ENCODE data around the gene ADRA1B. TPM values are rescaled to one million over a fixed set of nuclear protein-coding genes. Genes with fewer than 3 reads are reported as not detected.

The ADRA1B gene
- total RNA-seq, 2 donors from 2014 or later = 0.14 to 0.74 TPM

GRCh38 chr5:159907689-159908590 lies 8.3 kb upstream of the ADRA1B start:
- no peaks in the 10 kb centered on the region for H3K36me3 ChIP-seq
- H3K4me3 ChIP-seq = no peak overlapping the region
- no peak overlapping the region for H3K27ac ChIP-seq
- no peaks in the 10 kb centered on the region for H3K9me3 ChIP-seq
- no peak for DNase-seq (ENCODE audit: low spot score)
- no peaks in the 10 kb centered on the region for H3K27me3 ChIP-seq (replicated peaks; ENCODE audit: insufficient read depth)
- TF ChIP-seq POLR2A (IDR thresholded peaks at IDR 0.05) = no peak
- no peak for TF ChIP-seq CTCF (IDR thresholded peaks at IDR 0.05)
- no peak for TF ChIP-seq POLR2AphosphoS5 (IDR thresholded peaks at IDR 0.05)
- intact Hi-C loops (cut with DNase I) = no loop called here
- WGBS = 50% methylated on average over 7 of the region's 7 CpGs
- H3K4me1 ChIP-seq (replicated peaks) = no peaks in the 10 kb centered on the region

- TF ChIP-seq CTCF (IDR thresholded peaks at IDR 0.05) (no peak), POLR2A (IDR thresholded peaks at IDR 0.05) (no peak), POLR2AphosphoS5 (IDR thresholded peaks at IDR 0.05) (no peak)
- no peak for DNase-seq (ENCODE audit: low spot score)
- 76% methylated on average over 5 of the region's 5 CpGs for WGBS
- no peak overlapping the region for H3K27ac ChIP-seq
- no peak overlapping the region for H3K4me3 ChIP-seq
- no peaks in the 10 kb centered on the region for H3K4me1 ChIP-seq (replicated peaks)
- intact Hi-C loops (cut with DNase I) = no loop called here
- H3K36me3 ChIP-seq = no peaks in the 10 kb centered on the region
- H3K9me3 ChIP-seq = no peaks in the 10 kb centered on the region
- no peaks in the 10 kb centered on the region for H3K27me3 ChIP-seq (replicated peaks; ENCODE audit: insufficient read depth)
Observed at GRCh38 chr5:159908591-159908940, 7.7 kb upstream of the ADRA1B start.

GRCh38 chr5:159909126-159909525 lies 7.2 kb upstream of the ADRA1B start:
- WGBS = 90% methylated on average over 3 of the region's 3 CpGs
- no peaks in the 10 kb centered on the region for H3K27me3 ChIP-seq (replicated peaks; ENCODE audit: insufficient read depth)
- H3K4me3 ChIP-seq = no peak overlapping the region
- no peak for DNase-seq (ENCODE audit: low spot score)
- H3K9me3 ChIP-seq = no peaks in the 10 kb centered on the region
- H3K27ac ChIP-seq = no peak overlapping the region
- intact Hi-C loops (cut with DNase I) = no loop called here
- H3K36me3 ChIP-seq = no peaks in the 10 kb centered on the region
- H3K4me1 ChIP-seq (replicated peaks) = no peaks in the 10 kb centered on the region
- no peak for TF ChIP-seq POLR2A (IDR thresholded peaks at IDR 0.05)
- TF ChIP-seq POLR2AphosphoS5 (IDR thresholded peaks at IDR 0.05) = no peak
- TF ChIP-seq CTCF (IDR thresholded peaks at IDR 0.05) = no peak

- no peaks in the 10 kb centered on the region for H3K36me3 ChIP-seq
- no peak overlapping the region for H3K27ac ChIP-seq
- no peak for DNase-seq (ENCODE audit: low spot score)
- 89% methylated on average over 5 of the region's 5 CpGs for WGBS
- no peaks in the 10 kb centered on the region for H3K4me1 ChIP-seq (replicated peaks)
- intact Hi-C loops (cut with DNase I) = no loop called here
- H3K9me3 ChIP-seq = no peaks in the 10 kb centered on the region
- H3K4me3 ChIP-seq = no peak overlapping the region
- H3K27me3 ChIP-seq (replicated peaks; ENCODE audit: insufficient read depth) = no peaks in the 10 kb centered on the region
- TF ChIP-seq POLR2AphosphoS5 (IDR thresholded peaks at IDR 0.05) (no peak), CTCF (IDR thresholded peaks at IDR 0.05) (no peak), POLR2A (IDR thresholded peaks at IDR 0.05) (no peak)
Observed at GRCh38 chr5:159910207-159910842, 6.0 kb upstream of the ADRA1B start.
